ENCODE data around the gene CNPY1. TPM values are rescaled to one million over a fixed set of nuclear protein-coding genes. Genes with fewer than 3 reads are reported as not detected.

The CNPY1 gene
- total and polyA plus RNA-seq, 9 donors: 0.05 TPM; not detected in 8

DNA sequence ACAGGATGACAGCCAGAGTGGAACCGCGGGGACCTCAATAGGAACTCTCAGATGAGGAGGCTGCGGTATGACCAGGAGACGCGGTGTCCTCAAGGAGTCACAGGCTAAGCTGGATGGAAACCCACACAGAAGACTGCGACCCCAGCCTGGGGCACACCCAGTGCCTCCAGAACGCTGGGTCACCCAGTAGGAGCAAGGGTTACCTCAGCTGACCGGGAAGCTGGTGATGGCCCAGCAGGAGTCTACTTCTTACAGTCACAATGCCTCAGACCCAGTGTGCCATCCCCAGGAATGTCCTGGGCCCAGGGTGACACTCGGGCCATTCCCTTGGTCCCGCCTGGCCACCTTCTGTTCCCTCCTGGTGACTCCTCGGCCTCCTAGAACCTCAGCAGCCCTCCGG lies 29.9 kb downstream of the CNPY1 start:
- TF ChIP-seq EP300 (IDR thresholded peaks at IDR 0.05) (no peak), POLR2A (IDR thresholded peaks at IDR 0.05) (no peak)
- TF ChIP-seq, protein P1, sequence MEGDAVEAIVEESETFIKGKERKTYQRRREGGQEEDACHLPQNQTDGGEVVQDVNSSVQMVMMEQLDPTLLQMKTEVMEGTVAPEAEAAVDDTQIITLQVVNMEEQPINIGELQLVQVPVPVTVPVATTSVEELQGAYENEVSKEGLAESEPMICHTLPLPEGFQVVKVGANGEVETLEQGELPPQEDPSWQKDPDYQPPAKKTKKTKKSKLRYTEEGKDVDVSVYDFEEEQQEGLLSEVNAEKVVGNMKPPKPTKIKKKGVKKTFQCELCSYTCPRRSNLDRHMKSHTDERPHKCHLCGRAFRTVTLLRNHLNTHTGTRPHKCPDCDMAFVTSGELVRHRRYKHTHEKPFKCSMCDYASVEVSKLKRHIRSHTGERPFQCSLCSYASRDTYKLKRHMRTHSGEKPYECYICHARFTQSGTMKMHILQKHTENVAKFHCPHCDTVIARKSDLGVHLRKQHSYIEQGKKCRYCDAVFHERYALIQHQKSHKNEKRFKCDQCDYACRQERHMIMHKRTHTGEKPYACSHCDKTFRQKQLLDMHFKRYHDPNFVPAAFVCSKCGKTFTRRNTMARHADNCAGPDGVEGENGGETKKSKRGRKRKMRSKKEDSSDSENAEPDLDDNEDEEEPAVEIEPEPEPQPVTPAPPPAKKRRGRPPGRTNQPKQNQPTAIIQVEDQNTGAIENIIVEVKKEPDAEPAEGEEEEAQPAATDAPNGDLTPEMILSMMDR (IDR thresholded peaks at IDR 0.05): no peak
- no peaks in the 10 kb centered on the region for H3K4me1 ChIP-seq (ENCODE audit: insufficient read depth)
- H3K27me3 ChIP-seq: no peaks in the 10 kb centered on the region
- DNase-seq: no peak
- no peaks in the 10 kb centered on the region for H3K36me3 ChIP-seq
- H3K27ac ChIP-seq: no peak overlapping the region
- intact Hi-C loops (cut with DNase I): no loop called here
- WGBS, 3 donors: 85 to 87% (median 85%) methylated on average over 12 of the region's 12 CpGs
- H3K4me3 ChIP-seq: no peak overlapping the region
- H3K9me3 ChIP-seq: no peaks in the 10 kb centered on the region

DNA sequence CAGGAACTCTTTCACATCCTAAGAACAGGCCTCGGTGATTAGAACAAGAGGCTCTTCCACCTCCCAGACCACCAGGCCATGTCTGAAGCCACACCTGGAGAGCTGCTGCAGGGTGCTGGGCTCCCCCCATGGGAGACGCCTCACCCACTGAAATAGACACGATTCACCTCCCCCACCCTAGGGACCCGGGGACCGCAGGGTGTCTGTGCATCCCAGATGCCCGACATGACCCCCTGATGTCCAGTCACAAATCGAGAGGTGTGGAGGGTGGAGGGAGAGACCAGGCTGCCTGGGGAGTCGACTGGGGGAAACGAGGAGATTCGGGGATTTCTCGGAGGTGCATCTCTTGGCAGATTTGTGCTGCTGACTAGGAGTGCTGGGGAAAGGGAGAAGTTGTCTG lies 31.0 kb downstream of the CNPY1 start:
- WGBS, 3 donors: 65 to 70% (median 69%) methylated on average over 10 to 11 of the region's 11 CpGs
- intact Hi-C loops (cut with DNase I): no loop called here
- no peak for DNase-seq
- no peaks in the 10 kb centered on the region for H3K27me3 ChIP-seq
- H3K4me1 ChIP-seq (ENCODE audit: insufficient read depth): no peaks in the 10 kb centered on the region
- no peaks in the 10 kb centered on the region for H3K36me3 ChIP-seq
- H3K9me3 ChIP-seq: no peaks in the 10 kb centered on the region
- no peak overlapping the region for H3K4me3 ChIP-seq
- TF ChIP-seq EP300 (IDR thresholded peaks at IDR 0.05): no peak
- TF ChIP-seq, protein P1 (IDR thresholded peaks at IDR 0.05): no peak
- no peak for TF ChIP-seq POLR2A (IDR thresholded peaks at IDR 0.05)
- H3K27ac ChIP-seq: no peak overlapping the region

DNA sequence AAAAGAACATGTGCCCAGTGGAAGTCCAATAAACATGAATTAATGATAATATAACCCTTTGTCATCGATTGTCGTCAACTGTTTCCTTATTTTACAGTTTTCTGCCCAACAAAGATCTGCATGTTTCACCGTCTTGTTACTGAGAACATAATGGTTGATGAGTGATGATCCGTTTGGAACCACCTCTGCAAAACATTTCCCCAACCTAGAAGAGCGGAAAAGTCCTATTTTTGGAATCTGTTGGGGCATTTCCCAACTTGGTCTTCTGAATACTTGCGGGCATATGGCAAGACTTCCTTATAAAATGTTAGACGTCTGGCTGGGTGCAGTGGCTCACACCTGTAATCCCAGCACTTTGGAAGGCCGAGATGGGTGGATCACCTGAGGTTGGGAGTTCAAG lies 32.1 kb downstream of the CNPY1 start:
- Histone ChIP-seq H3K27me3 (no peaks in the 10 kb centered on the region), H3K4me1 (ENCODE audit: insufficient read depth) (no peaks in the 10 kb centered on the region), H3K9me3 (no peaks in the 10 kb centered on the region), H3K36me3 (no peaks in the 10 kb centered on the region), H3K27ac (no peak overlapping the region), H3K4me3 (no peak overlapping the region)
- intact Hi-C loops (cut with DNase I): no loop called here
- TF ChIP-seq, protein P1 (IDR thresholded peaks at IDR 0.05): no peak
- TF ChIP-seq POLR2A (IDR thresholded peaks at IDR 0.05) (no peak), EP300 (IDR thresholded peaks at IDR 0.05) (no peak)
- 85 to 89% (median 88%) methylated on average over 8 of the region's 8 CpGs for WGBS, 3 donors
- no peak for DNase-seq

DNA sequence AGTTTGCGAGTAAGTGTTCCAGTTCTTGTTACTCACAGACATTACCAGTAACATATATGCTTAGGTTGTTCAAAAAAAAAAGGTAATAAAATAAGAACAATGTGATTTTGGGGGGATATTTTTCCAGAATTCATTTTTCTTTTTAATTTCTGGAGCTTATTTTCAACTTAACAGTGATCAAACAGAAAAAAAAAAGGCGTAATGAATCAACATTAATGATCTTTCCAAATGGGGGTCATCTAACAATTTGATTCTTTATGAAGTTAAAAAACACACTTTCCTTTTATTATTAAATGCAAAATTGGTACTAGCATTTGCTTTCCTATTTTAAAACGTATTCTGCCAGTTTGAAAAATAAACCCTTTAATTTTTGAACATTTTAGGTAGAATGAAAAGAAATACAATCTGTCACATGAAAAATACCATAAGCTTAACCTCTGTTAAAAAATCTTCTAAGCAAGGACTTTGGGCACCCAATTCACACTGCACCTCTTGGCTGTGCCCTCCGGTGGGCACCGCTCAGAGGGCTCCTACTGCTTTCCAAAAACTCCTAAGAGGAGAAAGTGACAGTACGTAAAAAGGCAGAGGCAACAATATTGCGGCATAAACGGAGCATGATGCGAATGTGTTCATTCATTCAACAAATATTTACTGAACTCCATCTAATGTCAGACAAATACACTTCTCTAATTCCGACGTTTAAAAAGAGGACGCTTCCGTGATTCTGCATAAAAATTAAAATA lies 32.6 kb downstream of the CNPY1 start:
- Histone ChIP-seq H3K4me3 (no peak overlapping the region), H3K36me3 (no peaks in the 10 kb centered on the region), H3K4me1 (ENCODE audit: insufficient read depth) (no peaks in the 10 kb centered on the region), H3K27me3 (no peaks in the 10 kb centered on the region), H3K27ac (no peak overlapping the region), H3K9me3 (no peaks in the 10 kb centered on the region)
- no peak for DNase-seq
- WGBS, 3 donors: 72 to 80% (median 79%) methylated on average over 13 of the region's 13 CpGs
- intact Hi-C loops (cut with DNase I): no loop called here
- TF ChIP-seq, protein P1 (IDR thresholded peaks at IDR 0.05): no peak
- no peak for TF ChIP-seq EP300 (IDR thresholded peaks at IDR 0.05)
- TF ChIP-seq POLR2A (IDR thresholded peaks at IDR 0.05): no peak
